B cell (primary cell): ENCODE data around the gene OR2F1.

Experiments used
- EZH2 ChIP-seq: IDR thresholded peaks from 2 replicates; pipeline ENCODE4 v1.6.1; 2012; ENCODE audit warnings: borderline replicate concordance, low read depth, mild to moderate bottlenecking, moderate library complexity, low read length; ENCODE audit not compliant: insufficient read depth, poor library complexity, severe bottlenecking
- TF ChIP-seq, protein P1 (sequence below): fragments of 200-600 bp; IDR thresholded peaks from one replicate; pipeline ENCODE4 v1.8.0; 2022; ENCODE audit warnings: antibody characterized with exemption, mild to moderate bottlenecking

DNA sequence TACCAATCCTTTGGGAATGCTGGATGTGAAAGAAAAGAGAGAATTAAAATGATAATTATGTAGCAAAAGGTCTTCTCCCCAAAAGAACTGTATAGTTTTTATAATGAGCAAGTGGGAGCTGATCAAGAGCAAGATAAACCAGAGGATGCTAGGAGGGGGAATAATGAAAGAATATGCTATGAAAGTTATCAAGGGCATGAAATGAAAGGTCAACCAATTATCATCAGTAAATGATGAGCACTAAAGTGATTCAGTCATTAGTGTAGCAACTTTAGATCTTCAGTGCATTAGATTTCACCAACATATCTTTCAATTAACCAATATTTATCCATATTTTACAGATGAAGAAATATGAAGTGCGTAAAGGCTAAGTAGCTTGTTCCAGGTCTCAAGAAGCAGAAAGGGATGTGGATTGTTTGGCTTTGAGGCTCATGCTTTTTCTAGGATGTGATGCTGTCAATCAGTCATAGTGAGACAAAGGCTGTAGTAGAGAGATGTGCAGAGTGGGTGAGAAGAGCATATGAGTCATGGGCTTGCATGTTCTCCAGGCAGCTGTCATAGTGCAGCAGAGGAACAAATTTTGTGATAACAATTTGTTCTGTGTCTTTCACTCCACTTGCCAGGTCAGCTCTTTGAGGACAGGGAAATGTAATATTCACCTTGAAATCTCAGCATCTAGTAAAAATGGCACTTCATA is 25.3 kb upstream of the OR2F1 start:
- TF ChIP-seq, protein P1, sequence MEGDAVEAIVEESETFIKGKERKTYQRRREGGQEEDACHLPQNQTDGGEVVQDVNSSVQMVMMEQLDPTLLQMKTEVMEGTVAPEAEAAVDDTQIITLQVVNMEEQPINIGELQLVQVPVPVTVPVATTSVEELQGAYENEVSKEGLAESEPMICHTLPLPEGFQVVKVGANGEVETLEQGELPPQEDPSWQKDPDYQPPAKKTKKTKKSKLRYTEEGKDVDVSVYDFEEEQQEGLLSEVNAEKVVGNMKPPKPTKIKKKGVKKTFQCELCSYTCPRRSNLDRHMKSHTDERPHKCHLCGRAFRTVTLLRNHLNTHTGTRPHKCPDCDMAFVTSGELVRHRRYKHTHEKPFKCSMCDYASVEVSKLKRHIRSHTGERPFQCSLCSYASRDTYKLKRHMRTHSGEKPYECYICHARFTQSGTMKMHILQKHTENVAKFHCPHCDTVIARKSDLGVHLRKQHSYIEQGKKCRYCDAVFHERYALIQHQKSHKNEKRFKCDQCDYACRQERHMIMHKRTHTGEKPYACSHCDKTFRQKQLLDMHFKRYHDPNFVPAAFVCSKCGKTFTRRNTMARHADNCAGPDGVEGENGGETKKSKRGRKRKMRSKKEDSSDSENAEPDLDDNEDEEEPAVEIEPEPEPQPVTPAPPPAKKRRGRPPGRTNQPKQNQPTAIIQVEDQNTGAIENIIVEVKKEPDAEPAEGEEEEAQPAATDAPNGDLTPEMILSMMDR, result no peak
- no peak for TF ChIP-seq EZH2
